Skin epidermis (tissue), 12 donors: ENCODE data around the gene SRSF3.
"Not testable (repeated sequence)": the region's sequence is repeated elsewhere in the genome, so short reads cannot be mapped to it uniquely, and the experiment has no call there.

ENCODE experiments used
- H3K27ac ChIP-seq, 21 experiments: fragments of 200-600 bp; sonication (generic) in 11 of 21; one replicate each; pipeline ENCODE4 v1.5.0; 2020; ENCODE audit warnings: mild to moderate bottlenecking in 3 of 21, inconsistent platforms in 2 of 21, moderate library complexity in 2 of 21
- H3K4me3 ChIP-seq, 7 experiments: fragments of 200-600 bp; sonication (generic) in 2 of 7; one replicate each; pipeline ENCODE4 v1.5.0; 2020; ENCODE audit warnings: inconsistent platforms in 2 of 7, mild to moderate bottlenecking in 2 of 7, moderate library complexity in 1 of 7

SRSF3 gene

GRCh38 chr6:36634317-36635108 is 40.4 kb downstream of the SRSF3 start:
- Histone ChIP-seq H3K27ac (no peak overlapping the region), H3K4me3 (no peak overlapping the region)

DNA sequence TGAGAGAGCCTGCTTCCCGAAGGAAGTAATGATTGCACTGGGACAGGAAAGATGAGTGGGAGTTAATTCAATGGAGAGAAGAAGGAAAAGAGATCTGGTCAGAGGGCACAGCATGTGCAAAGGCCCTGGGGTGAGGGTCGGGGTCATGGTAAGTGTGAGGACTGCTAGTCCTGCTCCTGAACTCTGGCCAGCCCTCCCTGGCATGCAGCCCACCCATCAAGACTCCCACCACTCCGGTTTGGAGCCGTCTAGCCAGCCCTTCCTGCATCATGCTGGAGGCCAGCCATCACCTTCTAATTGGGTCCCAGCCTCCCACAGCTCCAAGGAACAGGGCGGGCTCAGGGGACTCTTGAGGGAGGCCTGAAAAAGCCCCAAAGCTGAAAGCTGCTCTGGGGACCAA is 42.1 kb downstream of the SRSF3 start:
- H3K4me3 ChIP-seq: no peak overlapping the region

GRCh38 chr6:36636687-36637418 is 42.7 kb downstream of the SRSF3 start:
- no peak overlapping the region for H3K27ac ChIP-seq
- no peak overlapping the region for H3K4me3 ChIP-seq

More for the DNA sequence above, 42.1 kb downstream of the SRSF3 start:
- no peak overlapping the region for H3K27ac ChIP-seq

DNA sequence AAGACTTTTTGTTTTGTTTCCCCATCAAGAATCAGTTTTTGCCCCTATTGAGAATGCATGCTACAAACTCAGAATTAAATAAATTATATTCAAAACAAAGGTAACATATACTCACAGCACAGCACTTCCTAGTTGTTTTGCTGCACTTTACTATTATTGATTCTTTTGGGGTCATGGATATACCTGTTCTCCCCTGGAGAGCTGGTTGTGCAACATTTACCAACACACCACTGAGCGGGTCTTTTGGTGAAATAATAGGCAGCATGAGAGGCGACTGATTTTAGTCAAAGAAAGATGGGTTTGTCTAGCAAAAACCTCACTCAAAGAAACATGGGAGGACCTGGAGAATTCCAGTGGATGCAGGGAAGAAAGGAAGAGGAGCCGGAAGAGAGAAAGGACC is 44.4 kb downstream of the SRSF3 start:
- no peak overlapping the region for H3K4me3 ChIP-seq
- no peak overlapping the region for H3K27ac ChIP-seq

DNA sequence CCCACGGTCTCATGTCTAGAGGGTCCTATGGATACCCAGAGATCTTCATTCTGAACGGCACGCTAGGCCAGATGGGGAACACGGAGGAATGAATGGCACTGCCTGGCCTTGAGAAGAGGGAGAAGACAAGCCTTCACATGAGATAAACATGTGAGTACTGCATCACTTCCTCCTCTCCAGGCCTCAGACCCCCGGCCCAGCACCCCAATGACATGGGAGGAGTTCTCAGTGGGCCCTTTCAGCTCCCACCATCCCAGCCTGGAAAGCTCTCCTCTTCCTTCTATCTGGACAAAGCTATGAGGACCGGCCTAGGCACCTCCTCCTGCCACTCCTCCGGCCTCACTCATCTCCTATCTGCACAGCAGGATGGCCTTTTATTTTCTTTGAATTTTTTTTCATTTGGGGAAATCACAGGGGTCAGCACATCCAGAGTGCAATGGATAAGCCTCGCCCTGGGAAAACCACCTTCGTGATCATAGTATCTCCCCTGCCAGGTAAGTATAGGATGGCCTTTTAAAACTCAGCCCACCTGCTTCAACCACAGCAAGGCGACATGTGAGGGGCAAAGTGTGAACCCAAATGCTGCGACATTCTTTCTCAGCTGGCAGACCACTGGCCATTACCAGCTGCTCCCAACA is 45.1 kb downstream of the SRSF3 start:
- no peak overlapping the region for H3K27ac ChIP-seq
- H3K4me3 ChIP-seq: no peak overlapping the region

DNA sequence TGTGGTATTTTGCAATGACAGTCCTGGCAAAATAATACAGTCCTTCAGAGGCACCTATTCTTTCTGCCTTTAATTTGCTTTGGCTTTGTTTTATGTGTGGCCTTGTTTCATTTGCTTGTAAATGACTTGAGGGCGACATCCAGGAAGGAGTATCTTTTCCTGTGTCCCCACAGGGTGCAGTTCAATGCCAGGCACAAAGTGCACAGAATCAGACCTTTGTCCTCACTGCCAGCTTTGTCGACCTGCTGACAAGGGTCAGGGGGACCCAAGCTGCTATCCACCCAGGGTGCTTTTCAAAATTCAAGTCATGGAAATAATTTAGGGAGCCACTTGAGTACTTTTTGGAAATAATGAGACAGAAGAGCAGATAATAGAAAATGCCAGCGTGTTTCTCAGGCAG is 47.4 kb downstream of the SRSF3 start:
- Histone ChIP-seq H3K4me3 (no peak overlapping the region), H3K27ac (no peak overlapping the region)

DNA sequence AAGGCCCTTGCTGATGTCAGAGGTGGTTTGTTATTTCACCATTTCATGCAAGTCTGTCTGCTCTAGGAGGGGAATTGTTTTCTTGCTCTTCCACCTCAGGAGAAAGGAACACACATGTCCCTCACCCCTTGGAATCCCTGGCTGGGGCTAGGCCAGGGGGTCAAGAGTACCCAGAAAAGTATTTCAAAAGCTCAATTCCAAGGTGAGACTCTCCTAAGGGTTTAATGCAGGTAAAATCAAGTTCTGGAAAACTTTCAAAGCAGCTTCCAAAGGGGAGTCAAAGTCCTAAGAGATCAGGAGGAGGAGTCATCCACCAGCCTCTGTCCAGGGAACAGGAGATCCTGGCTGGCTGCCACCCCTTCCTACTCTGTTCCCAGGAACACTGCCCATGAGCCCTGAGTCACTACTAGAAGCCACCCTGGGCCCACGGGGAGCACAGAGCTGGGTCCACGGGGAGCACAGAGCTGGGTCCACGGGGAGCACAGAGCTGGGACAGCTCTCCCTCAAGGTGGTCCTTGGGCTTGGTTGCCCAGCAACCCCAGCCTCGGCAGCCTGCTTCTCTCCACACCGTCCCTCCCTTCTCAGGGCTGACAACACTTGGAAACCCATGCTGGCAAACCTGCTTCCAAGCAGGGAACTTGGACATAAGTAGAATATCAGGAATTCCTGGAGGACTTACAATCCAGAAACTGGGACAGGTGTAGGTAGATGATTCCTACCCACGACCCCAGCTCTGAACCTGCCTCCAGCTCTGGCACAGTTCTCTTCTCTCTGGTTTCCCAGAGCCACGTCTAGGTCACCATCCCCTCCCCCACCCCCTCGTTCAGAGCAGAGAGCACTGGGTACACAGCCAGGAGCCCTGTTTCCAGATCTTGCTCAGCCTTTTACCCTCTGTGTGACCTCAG is 49.0 kb downstream of the SRSF3 start:
- Histone ChIP-seq H3K4me3 (no peak overlapping the region), H3K27ac (peak overlapping the region in 2 of 21 experiments; percentile 4 to 44)

DNA sequence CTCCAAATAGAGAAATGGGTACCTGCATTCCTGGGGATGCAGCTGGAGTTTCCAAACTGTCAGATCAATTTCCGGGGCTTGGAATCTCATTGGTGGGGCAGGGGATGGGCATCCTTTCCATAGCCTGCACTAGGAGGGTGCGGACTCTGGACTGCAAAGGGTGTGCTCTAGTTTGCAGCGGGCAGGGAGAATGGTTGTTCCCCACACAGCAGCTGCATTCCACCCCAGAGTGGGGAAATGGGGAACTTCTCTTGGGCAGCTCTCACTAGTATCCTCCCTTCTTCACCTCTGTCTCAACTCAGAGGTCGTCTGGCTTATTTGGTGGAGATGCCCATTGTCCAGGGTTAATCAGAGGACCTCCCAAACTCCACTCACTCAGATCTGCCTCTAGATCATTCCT is 49.8 kb downstream of the SRSF3 start:
- Histone ChIP-seq H3K4me3 (no peak overlapping the region), H3K27ac (no peak overlapping the region)

GRCh38 chr6:36649086-36649485 is 54.9 kb downstream of the SRSF3 start:
- Histone ChIP-seq H3K27ac (no peak overlapping the region), H3K4me3 (no peak overlapping the region)

GRCh38 chr6:36649701-36650484 is 55.7 kb downstream of the SRSF3 start:
- Histone ChIP-seq H3K27ac (no peak overlapping the region), H3K4me3 (no peak overlapping the region)

- no peak overlapping the region for H3K27ac ChIP-seq
- no peak overlapping the region for H3K4me3 ChIP-seq
Measured at GRCh38 chr6:36650848-36651478, 56.8 kb downstream of the SRSF3 start.

DNA sequence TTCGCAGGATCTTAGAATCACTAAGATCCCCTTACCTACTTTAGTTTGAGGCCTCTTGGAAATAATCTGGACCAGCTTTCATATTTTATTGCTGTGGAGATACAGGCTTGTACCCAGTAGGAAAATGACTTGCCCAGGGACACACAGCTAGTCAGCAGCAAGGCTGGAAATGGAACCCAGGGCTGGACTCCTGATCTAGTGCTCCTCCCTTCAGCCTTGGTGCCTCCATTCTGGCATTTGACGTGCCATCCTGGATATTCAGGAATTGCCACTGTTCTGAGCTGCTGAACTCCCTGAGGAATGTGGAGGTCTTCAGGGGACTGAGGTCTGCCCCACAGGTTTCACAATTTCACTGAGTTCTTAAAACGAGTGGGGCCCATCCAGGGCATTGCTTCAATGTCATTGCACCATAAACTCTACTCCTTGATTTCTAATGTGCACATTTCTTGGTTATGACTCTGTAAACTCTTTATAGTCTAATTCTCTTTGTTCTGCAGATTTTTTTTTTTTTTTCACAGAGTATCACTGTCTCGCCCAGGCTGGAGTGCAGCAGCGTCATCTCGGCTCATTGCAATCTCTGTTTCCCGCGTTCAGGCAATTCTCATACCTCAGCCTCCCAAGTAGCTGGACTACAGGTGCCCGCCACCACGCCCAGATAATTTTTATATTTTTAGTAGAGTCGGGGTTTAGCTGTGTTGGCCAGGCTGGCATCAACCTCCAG is 57.7 kb downstream of the SRSF3 start:
- Histone ChIP-seq H3K27ac (no peak overlapping the region), H3K4me3 (no peak overlapping the region)

GRCh38 chr6:36654469-36654868 is 60.3 kb downstream of the SRSF3 start:
- H3K27ac ChIP-seq: not testable (repeated sequence)

More at GRCh38 chr6:36654469-36654868, 60.3 kb downstream of the SRSF3 start:
- not testable (repeated sequence) for H3K4me3 ChIP-seq
